K562 (cell line): ENCODE measurements around the gene PARD3. TPM values are rescaled to one million over a fixed set of nuclear protein-coding genes. Genes with fewer than 3 reads are reported as not detected.

Experiments used
- ATAC-seq: fragments of 200-7000 bp; cut with Tn5 transposase; 3 replicates; pipeline ENCODE4 v1.9.1; 2020; ENCODE audit warnings: moderate library complexity
- BruUV-seq: library from RNA; stranded (reverse); fragments of 400-500 nt; replicated peaks from 2 replicates; lab custom pipeline; 2021; lab: Mats Ljungman, UMichigan
- CTCF ChIA-PET: fragments of 300-600 bp; formaldehyde crosslinking; extraction: SDS; loops from one replicate; lab custom pipeline; 2021; ENCODE audit warnings: low intra/inter-chr PET ratio; lab: Yijun Ruan, JAX
- POLR2A ChIA-PET: fragments of 300-600, 350-650 bp; sonication (Branson Sonifier 250); formaldehyde crosslinking; extraction: SDS; loops from one replicate; lab custom pipeline; 2021; ENCODE audit warnings: antibody characterized with exemption, inconsistent platforms; lab: Yijun Ruan, JAX
- DNase-seq, 4 experiments: peaks; one replicate each; pipeline versions ENCODE4 v3.0.0 to v3.0.0-alpha.2; 2011 to 2018; ENCODE audit warnings: low spot score in 3 of 4, mixed read lengths in 3 of 4; ENCODE audit errors: extremely low read depth in 1 of 4
- FAIRE-seq: peaks from 2 replicates; lab custom pipeline; 2011; peaks lifted over from hg19 to GRCh38; lab: Jason Lieb, UNC
- H2AFZ ChIP-seq: 2 replicates; pipeline ENCODE4 v1.6.0; 2011; ENCODE audit warnings: low read depth, low read length, control low read depth, inconsistent platforms
- H3K27ac ChIP-seq: fragments of 200-600 bp; 3 replicates; pipeline ENCODE4 v1.8.0; 2011; ENCODE audit warnings: low read depth, mild to moderate bottlenecking, control low read depth, inconsistent platforms, low read length, moderate library complexity, mixed read lengths; ENCODE audit errors: extremely low read depth
- H3K27me3 ChIP-seq, 2 experiments: fragments of 300-600 bp in 1 of 2; 2 replicates in 1 of 2; 3 replicates in 1 of 2; pipeline versions ENCODE4 v1.6.0 to v1.8.0; 2011; ENCODE audit warnings: inconsistent platforms in 2 of 2, low read length in 2 of 2, mild to moderate bottlenecking in 1 of 2, mixed read lengths in 1 of 2, moderate library complexity in 1 of 2; ENCODE audit not compliant: control insufficient read depth in 2 of 2, insufficient read depth in 2 of 2
- H3K36me3 ChIP-seq: fragments of 300-600 bp; 3 replicates; pipeline ENCODE4 v1.8.0; 2011; ENCODE audit warnings: mild to moderate bottlenecking, low read length, inconsistent platforms; ENCODE audit not compliant: control insufficient read depth, insufficient read depth
- H3K4me1 ChIP-seq, 2 experiments: fragments of 200-600 bp in 1 of 2; replicated peaks in 1 of 2; 2 replicates in 1 of 2; 3 replicates in 1 of 2; pipeline versions ENCODE4 v1.5.1 to v1.8.0; 2011; ENCODE audit warnings: inconsistent platforms in 2 of 2, low read length in 2 of 2, mild to moderate bottlenecking in 1 of 2, mixed read lengths in 1 of 2, moderate library complexity in 1 of 2; ENCODE audit not compliant: control insufficient read depth in 2 of 2, insufficient read depth in 2 of 2
- H3K4me2 ChIP-seq: 2 replicates; pipeline ENCODE4 v1.6.1; 2011; ENCODE audit warnings: low read length, control low read depth, inconsistent platforms, mixed read lengths; ENCODE audit not compliant: insufficient read depth
- H3K4me3 ChIP-seq: fragments of 200-600 bp; sonication (generic), shearing (Covaris generic); 2 replicates; pipeline ENCODE4 v1.5.1; 2016; ENCODE audit warnings: control low read depth, inconsistent platforms
- H3K79me2 ChIP-seq: fragments of 200-600 bp; 3 replicates; pipeline ENCODE4 v1.8.0; 2011; ENCODE audit warnings: low read length, inconsistent platforms; ENCODE audit not compliant: control insufficient read depth, insufficient read depth
- H3K9ac ChIP-seq, 2 experiments: 2 replicates each; pipeline versions ENCODE4 v1.6.0 to v1.6.1; 2011; ENCODE audit warnings: low read depth in 2 of 2, low read length in 2 of 2, control low read depth in 1 of 2, inconsistent platforms in 1 of 2, mild to moderate bottlenecking in 1 of 2, mixed read lengths in 1 of 2; ENCODE audit not compliant: insufficient read depth in 1 of 2
- H3K9me1 ChIP-seq: one replicate; pipeline ENCODE4 v1.6.0; 2011; ENCODE audit warnings: inconsistent platforms, mild to moderate bottlenecking, low read length, moderate library complexity; ENCODE audit not compliant: control insufficient read depth, insufficient read depth
- H3K9me3 ChIP-seq: replicated peaks from 2 replicates; pipeline ENCODE4 v1.5.1; 2011; ENCODE audit warnings: low read depth, low read length, inconsistent platforms; ENCODE audit not compliant: control insufficient read depth, insufficient read depth
- H4K20me1 ChIP-seq: replicated peaks from 2 replicates; pipeline ENCODE4 v1.6.1; 2011; ENCODE audit warnings: low read length, inconsistent platforms, mixed read lengths; ENCODE audit not compliant: control insufficient read depth, insufficient read depth
- ARHGAP35 ChIP-seq: fragments of 450-650 bp; IDR thresholded peaks from 2 replicates; pipeline ENCODE4 v1.6.1; 2018; ENCODE audit not compliant: partially characterized antibody
- BMI1 ChIP-seq: fragments of 150-350 bp; IDR thresholded peaks from 2 replicates; pipeline ENCODE4 v1.6.1; 2014; ENCODE audit warnings: low read length
- CTCFL ChIP-seq: IDR thresholded peaks from 2 replicates; pipeline ENCODE4 v1.6.1; 2011; ENCODE audit warnings: borderline replicate concordance, low read depth, mild to moderate bottlenecking, moderate library complexity, low read length; ENCODE audit not compliant: insufficient read depth, poor library complexity, severe bottlenecking
- ESRRA ChIP-seq: fragments of 450-650 bp; IDR thresholded peaks from 2 replicates; pipeline ENCODE4 v1.6.1; 2014; ENCODE audit warnings: low read depth, mild to moderate bottlenecking, moderate library complexity, borderline replicate concordance
- ETS1 ChIP-seq: conservative IDR thresholded peaks from 2 replicates; pipeline ENCODE4 v1.6.1; 2011; ENCODE audit warnings: low read depth, mild to moderate bottlenecking, low read length; ENCODE audit not compliant: control insufficient read depth
- EZH2 ChIP-seq: IDR thresholded peaks from 2 replicates; pipeline ENCODE4 v1.6.1; 2012; ENCODE audit warnings: low read depth, mild to moderate bottlenecking, inconsistent platforms, low read length, borderline replicate concordance
- GATAD2B ChIP-seq: fragments of 450-650 bp; IDR thresholded peaks from 2 replicates; pipeline ENCODE4 v1.6.1; 2017; ENCODE audit warnings: mild to moderate bottlenecking, borderline replicate concordance
- JUNB ChIP-seq: fragments of 450-650 bp; formaldehyde crosslinking; conservative IDR thresholded peaks from 2 replicates; pipeline ENCODE4 v1.4.0; 2020; ENCODE audit warnings: mild to moderate bottlenecking
- MBD2 ChIP-seq: sonication (generic); IDR thresholded peaks from 2 replicates; pipeline ENCODE4 v1.6.1; 2016; ENCODE audit warnings: low read depth, borderline replicate concordance
- SMARCA5 ChIP-seq: fragments of 450-650 bp; IDR thresholded peaks from 2 replicates; pipeline ENCODE4 v1.6.1; 2016
- TBL1XR1 ChIP-seq, 2 experiments: IDR thresholded peaks; 2 replicates each; pipeline ENCODE4 v1.6.1; 2012; ENCODE audit warnings: improper control_type of control experiment in 2 of 2, low read length in 2 of 2, mild to moderate bottlenecking in 1 of 2
- ZNF263 ChIP-seq: sonication (generic); formaldehyde crosslinking; IDR thresholded peaks from 2 replicates; pipeline ENCODE4 v1.8.0; 2022; ENCODE audit warnings: mild to moderate bottlenecking, missing genetic modification reagents, borderline replicate concordance
- WGBS: fragments of 100-300 bp; shearing (Covaris generic); methylation state at CpG from one replicate; pipeline ENCODE4 v1.1.6; 2016; ENCODE audit warnings: low coverage, mixed read lengths; ENCODE audit not compliant: insufficient coverage; ENCODE audit errors: missing lambda C conversion rate; 5-methylcytosine and 5-hydroxymethylcytosine counted together
- in situ Hi-C: fragments of 300-500 bp; cut with MboI; formaldehyde crosslinking; loops from 4 replicates; pipeline ENCODE4 v1.15.0; 2018; ENCODE audit warnings: inconsistent platforms, mixed read lengths
- intact Hi-C: fragments of 100-400 bp; cut with micrococcal nuclease; formaldehyde crosslinking; loops from 2 replicates; pipeline ENCODE4 v1.14.2; 2022
- polyA plus RNA-seq, 8 experiments: library from polyadenylated mRNA; depleted of rRNA in 4 of 8; stranded (reverse) in 5 of 8; unstranded in 3 of 8; fragments of >200 nt; fragmentation: Nextera tagmentation in 2 of 8; fragmentation: Illumina TruSeq in 1 of 8; extraction: Ambion mirVana in 2 of 8; extraction: Trizol in 1 of 8; gene quantifications; 2 replicates each; pipeline versions ENCODE4 v1.2.1 to v1.2.3, GENCODE V29; 2011 to 2014; ENCODE audit warnings: inconsistent platforms in 1 of 8, missing spikeins in 1 of 8
- total RNA-seq, 7 experiments: library from RNA; depleted of rRNA in 6 of 7; stranded (reverse); fragments of >200 nt in 6 of 7; fragmentation: Illumina TruSeq in 2 of 7; extraction: Trizol in 2 of 7; gene quantifications; 2 replicates each; pipeline versions ENCODE4 v1.2.1 to v1.2.3, GENCODE V29; 2011 to 2021; ENCODE audit warnings: low replicate concordance in 1 of 7

Gene PARD3
- total and polyA plus RNA-seq, 9 of the 15 experiments (the other 6 are each of a cell fraction or from before 2014, with no cell fraction given) = 2.7 to 11.7 (median 7.7) TPM

- H3K9me1 ChIP-seq = no peaks in the 10 kb centered on the region
- no peak overlapping the region for H3K9ac ChIP-seq
- H3K4me3 ChIP-seq = no peak overlapping the region
- no peaks in the 10 kb centered on the region for H3K27me3 ChIP-seq
- no TSS peak for BruUV-seq
- H3K79me2 ChIP-seq = no peaks in the 10 kb centered on the region
- in situ Hi-C loops (no loop called here), intact Hi-C loops (no loop called here)
- CTCF ChIA-PET = no interaction called here
- no peak for ATAC-seq
- H2AFZ ChIP-seq = no peak overlapping the region
- no peaks in the 10 kb centered on the region for H4K20me1 ChIP-seq
- FAIRE-seq = no peak
- TF ChIP-seq GATAD2B = no peak
- TF ChIP-seq SMARCA5 = no peak
- TF ChIP-seq MBD2 = no peak
- no peak for TF ChIP-seq EZH2
- TF ChIP-seq ZNF263 (CRISPR knock-in tag) = no peak
- no peak for TF ChIP-seq ETS1
- TF ChIP-seq ARHGAP35 = no peak
- TF ChIP-seq TBL1XR1 (IDR thresholded peaks at IDR 0.05; ENCODE audit: low read length in 2 of 2) = no peak
- no peak for TF ChIP-seq BMI1
- no peak for TF ChIP-seq JUNB
- TF ChIP-seq CTCFL = no peak
- no peak for TF ChIP-seq ESRRA
- H3K4me2 ChIP-seq = no peak overlapping the region
- H3K9me3 ChIP-seq = no peaks in the 10 kb centered on the region
- POLR2A ChIA-PET = no interaction called here
- no peak for DNase-seq
- WGBS = 43% methylated on average over 1 of the region's 1 CpG
- H3K4me1 ChIP-seq = no peaks in the 10 kb centered on the region
- H3K36me3 ChIP-seq = no peaks in the 10 kb centered on the region
- no peak overlapping the region for H3K27ac ChIP-seq
Observed at GRCh38 chr10:34313353-34313752, 501.7 kb downstream of the PARD3 start.
